ENCODE results near the gene TFB2M. TPM values are rescaled to one million over a fixed set of nuclear protein-coding genes. Genes with fewer than 3 reads are reported as not detected.

TFB2M gene
- polyA plus RNA-seq, 1 donor (not counting 4 experiments of a cell fraction or from before 2014, with no cell fraction given), result 28.6 TPM

- Histone ChIP-seq H2AFZ (ENCODE audit: control insufficient read depth, low read length) (no peak overlapping the region), H3K9me3 (ENCODE audit: control insufficient read depth, low read depth, low read length) (no peaks in the 10 kb centered on the region), H3K36me3 (ENCODE audit: control insufficient read depth in 2 of 2, extremely low read depth in 1 of 2, insufficient read depth in 2 of 2, low read length in 2 of 2) (peaks cover 5 to 9% of the 10 kb centered on the region in 2 experiments), H4K20me1 (ENCODE audit: control insufficient read depth, extremely low read depth, insufficient read depth, low read length) (no peaks in the 10 kb centered on the region), H3K9ac (ENCODE audit: control insufficient read depth, extremely low read depth, insufficient read depth, low read length) (no peak overlapping the region), H3K4me3 (ENCODE audit: control insufficient read depth in 2 of 3, extremely low read depth in 1 of 3, insufficient read depth in 2 of 3, low read depth in 1 of 3, low read length in 3 of 3) (no peak overlapping the region), H3K9me1 (ENCODE audit: control insufficient read depth, extremely low read depth, insufficient read depth, low read length) (no peaks in the 10 kb centered on the region), H3K27me3 (ENCODE audit: control insufficient read depth, extremely low read depth, insufficient read depth, low read length) (no peaks in the 10 kb centered on the region), H3K4me1 (ENCODE audit: control insufficient read depth, extremely low read depth, insufficient read depth, low read length) (no peaks in the 10 kb centered on the region), H3K4me2 (ENCODE audit: control insufficient read depth, extremely low read depth, insufficient read depth, low read depth, low read length) (no peak overlapping the region), H3K27ac (ENCODE audit: control insufficient read depth, insufficient read depth, low read length) (no peak overlapping the region), H3K79me2 (ENCODE audit: control insufficient read depth, insufficient read depth, low read length) (peaks cover 8% of the 10 kb centered on the region)
- no peak for DNase-seq (ENCODE audit: low read depth, low spot score)
- no peak for FAIRE-seq
- dilution Hi-C loops (cut with MboI; ENCODE audit: extremely low pct_ligation_motif_present, low sequenced_read_pairs), result no loop called here
- TF ChIP-seq EZH2 (IDR thresholded peaks at IDR 0.05; ENCODE audit: low read length), result no peak
- TF ChIP-seq, protein P1, sequence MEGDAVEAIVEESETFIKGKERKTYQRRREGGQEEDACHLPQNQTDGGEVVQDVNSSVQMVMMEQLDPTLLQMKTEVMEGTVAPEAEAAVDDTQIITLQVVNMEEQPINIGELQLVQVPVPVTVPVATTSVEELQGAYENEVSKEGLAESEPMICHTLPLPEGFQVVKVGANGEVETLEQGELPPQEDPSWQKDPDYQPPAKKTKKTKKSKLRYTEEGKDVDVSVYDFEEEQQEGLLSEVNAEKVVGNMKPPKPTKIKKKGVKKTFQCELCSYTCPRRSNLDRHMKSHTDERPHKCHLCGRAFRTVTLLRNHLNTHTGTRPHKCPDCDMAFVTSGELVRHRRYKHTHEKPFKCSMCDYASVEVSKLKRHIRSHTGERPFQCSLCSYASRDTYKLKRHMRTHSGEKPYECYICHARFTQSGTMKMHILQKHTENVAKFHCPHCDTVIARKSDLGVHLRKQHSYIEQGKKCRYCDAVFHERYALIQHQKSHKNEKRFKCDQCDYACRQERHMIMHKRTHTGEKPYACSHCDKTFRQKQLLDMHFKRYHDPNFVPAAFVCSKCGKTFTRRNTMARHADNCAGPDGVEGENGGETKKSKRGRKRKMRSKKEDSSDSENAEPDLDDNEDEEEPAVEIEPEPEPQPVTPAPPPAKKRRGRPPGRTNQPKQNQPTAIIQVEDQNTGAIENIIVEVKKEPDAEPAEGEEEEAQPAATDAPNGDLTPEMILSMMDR (optimal IDR thresholded peaks at IDR 0.05 in 1 of 3, IDR thresholded peaks at IDR 0.05 in 1 of 3, conservative IDR thresholded peaks at IDR 0.05 in 1 of 3; ENCODE audit: extremely low read depth in 1 of 3, insufficient read depth in 2 of 3, low read length in 3 of 3), result no peak
These were observed 15.7 kb downstream of the TFB2M start for GRCh38 chr1:246550402-246550801.

DNA sequence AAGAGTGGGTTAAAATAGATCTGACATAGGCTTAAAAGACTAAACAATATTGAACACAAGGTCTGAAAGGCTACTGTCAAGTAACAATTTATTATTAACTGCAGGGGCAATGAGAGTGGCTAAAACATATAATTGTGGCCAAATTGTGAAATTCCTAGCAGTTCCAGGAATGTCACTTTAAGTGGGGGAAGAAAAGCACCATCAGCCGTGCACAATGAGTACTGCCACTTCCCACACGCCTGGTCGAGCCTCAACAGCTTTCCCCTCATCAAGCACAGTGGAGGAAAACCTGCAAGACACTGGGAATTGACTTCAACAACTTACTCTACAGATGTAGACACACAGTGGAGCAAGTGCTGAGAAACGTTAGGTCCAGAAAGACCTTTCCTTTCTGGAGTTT, 16.4 kb downstream of the TFB2M start:
- TF ChIP-seq EZH2 (IDR thresholded peaks at IDR 0.05; ENCODE audit: low read length), result no peak
- TF ChIP-seq, protein P1 (optimal IDR thresholded peaks at IDR 0.05 in 1 of 3, IDR thresholded peaks at IDR 0.05 in 1 of 3, conservative IDR thresholded peaks at IDR 0.05 in 1 of 3; ENCODE audit: extremely low read depth in 1 of 3, insufficient read depth in 2 of 3, low read length in 3 of 3), result no peak
- H3K27ac ChIP-seq (ENCODE audit: control insufficient read depth, insufficient read depth, low read length), result no peak overlapping the region
- no peaks in the 10 kb centered on the region for H3K27me3 ChIP-seq (ENCODE audit: control insufficient read depth, extremely low read depth, insufficient read depth, low read length)
- H3K36me3 ChIP-seq (ENCODE audit: control insufficient read depth in 2 of 2, extremely low read depth in 1 of 2, insufficient read depth in 2 of 2, low read length in 2 of 2), result peaks cover 6 to 9% of the 10 kb centered on the region in 2 experiments
- H4K20me1 ChIP-seq (ENCODE audit: control insufficient read depth, extremely low read depth, insufficient read depth, low read length), result no peaks in the 10 kb centered on the region
- no peaks in the 10 kb centered on the region for H3K9me1 ChIP-seq (ENCODE audit: control insufficient read depth, extremely low read depth, insufficient read depth, low read length)
- FAIRE-seq (no peak), DNase-seq (ENCODE audit: low read depth, low spot score) (no peak)
- H3K4me3 ChIP-seq (ENCODE audit: control insufficient read depth in 2 of 3, extremely low read depth in 1 of 3, insufficient read depth in 2 of 3, low read depth in 1 of 3, low read length in 3 of 3), result no peak overlapping the region
- H3K4me1 ChIP-seq (ENCODE audit: control insufficient read depth, extremely low read depth, insufficient read depth, low read length), result no peaks in the 10 kb centered on the region
- dilution Hi-C loops (cut with MboI; ENCODE audit: extremely low pct_ligation_motif_present, low sequenced_read_pairs), result no loop called here
- no peak overlapping the region for H2AFZ ChIP-seq (ENCODE audit: control insufficient read depth, low read length)
- H3K79me2 ChIP-seq (ENCODE audit: control insufficient read depth, insufficient read depth, low read length), result peaks cover 8% of the 10 kb centered on the region
- H3K9ac ChIP-seq (ENCODE audit: control insufficient read depth, extremely low read depth, insufficient read depth, low read length), result no peak overlapping the region
- H3K4me2 ChIP-seq (ENCODE audit: control insufficient read depth, extremely low read depth, insufficient read depth, low read depth, low read length), result no peak overlapping the region
- no peaks in the 10 kb centered on the region for H3K9me3 ChIP-seq (ENCODE audit: control insufficient read depth, low read depth, low read length)
